ENCODE results near the gene GPC5.

GRCh38 chr13:91622778-91623550 lies 224.5 kb downstream of the GPC5 start:
- TF ChIP-seq SMC3 (conservative IDR thresholded peaks at IDR 0.05; ENCODE audit: insufficient read depth, low read depth, low read length) (no peak), NFIC (IDR thresholded peaks at IDR 0.05) (no peak), YBX1 (IDR thresholded peaks at IDR 0.05) (no peak), SAFB (IDR thresholded peaks at IDR 0.05; ENCODE audit: borderline replicate concordance, low read depth, low read length) (no peak), HDAC2 (IDR thresholded peaks at IDR 0.05) (no peak), ATF6 (CRISPR knock-in tag; IDR thresholded peaks at IDR 0.05) (no peak), SRF (CRISPR knock-in tag; IDR thresholded peaks at IDR 0.05) (no peak), TAF1 (IDR thresholded peaks at IDR 0.05; ENCODE audit: control insufficient read depth, extremely low read depth, insufficient read depth, low read length, severe bottlenecking) (no peak), ELF1 (tag; IDR thresholded peaks at IDR 0.05) (no peak), ADNP (tag; IDR thresholded peaks at IDR 0.05) (no peak), XRCC5 (IDR thresholded peaks at IDR 0.05; ENCODE audit: low read depth, low read length) (no peak), CUX1 (CRISPR knock-in tag; IDR thresholded peaks at IDR 0.05) (no peak), RNF219 (CRISPR knock-in tag; IDR thresholded peaks at IDR 0.05) (no peak)
